Choroid plexus epithelial cell (primary cell): ENCODE results near the gene HDAC6.
"Not testable (repeated sequence)": the region's sequence is repeated elsewhere in the genome, so short reads cannot be mapped to it uniquely, and the experiment has no call there.

Experiments
- DNase-seq: peaks from one replicate; pipeline ENCODE4 v3.0.0-alpha.2; 2010; ENCODE audit warnings: low read depth
- H3K4me3 ChIP-seq: 2 replicates; pipeline ENCODE4 v1.5.1; 2011; ENCODE audit warnings: low read depth, mild to moderate bottlenecking, control low read depth, low read length, moderate library complexity
- TF ChIP-seq, protein P1 (sequence below): conservative IDR thresholded peaks from 2 replicates; pipeline ENCODE4 v1.5.1; 2011; ENCODE audit warnings: low read depth, mild to moderate bottlenecking, control low read depth, inconsistent platforms, low read length, moderate library complexity

HDAC6 gene

DNA sequence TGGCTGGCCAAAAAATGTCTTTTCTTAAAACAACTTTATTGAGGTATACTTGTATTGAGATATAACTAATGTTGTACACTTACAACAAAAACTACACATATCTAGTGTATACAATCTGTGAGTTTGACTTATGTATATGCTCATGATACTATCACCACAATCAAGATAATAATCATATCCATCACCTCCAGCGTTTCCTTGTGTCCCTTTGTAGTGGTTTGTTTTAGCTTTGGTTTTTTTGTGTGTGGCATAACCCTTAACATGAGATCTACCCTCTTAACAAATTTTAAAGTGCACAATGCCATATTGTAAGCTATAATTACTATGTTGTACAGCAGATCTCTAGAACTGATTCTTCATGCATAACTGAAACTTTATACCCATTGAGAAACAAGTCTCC, 47.0 kb downstream of the HDAC6 start:
- DNase-seq = no peak
- no peak overlapping the region for H3K4me3 ChIP-seq
- TF ChIP-seq, protein P1, sequence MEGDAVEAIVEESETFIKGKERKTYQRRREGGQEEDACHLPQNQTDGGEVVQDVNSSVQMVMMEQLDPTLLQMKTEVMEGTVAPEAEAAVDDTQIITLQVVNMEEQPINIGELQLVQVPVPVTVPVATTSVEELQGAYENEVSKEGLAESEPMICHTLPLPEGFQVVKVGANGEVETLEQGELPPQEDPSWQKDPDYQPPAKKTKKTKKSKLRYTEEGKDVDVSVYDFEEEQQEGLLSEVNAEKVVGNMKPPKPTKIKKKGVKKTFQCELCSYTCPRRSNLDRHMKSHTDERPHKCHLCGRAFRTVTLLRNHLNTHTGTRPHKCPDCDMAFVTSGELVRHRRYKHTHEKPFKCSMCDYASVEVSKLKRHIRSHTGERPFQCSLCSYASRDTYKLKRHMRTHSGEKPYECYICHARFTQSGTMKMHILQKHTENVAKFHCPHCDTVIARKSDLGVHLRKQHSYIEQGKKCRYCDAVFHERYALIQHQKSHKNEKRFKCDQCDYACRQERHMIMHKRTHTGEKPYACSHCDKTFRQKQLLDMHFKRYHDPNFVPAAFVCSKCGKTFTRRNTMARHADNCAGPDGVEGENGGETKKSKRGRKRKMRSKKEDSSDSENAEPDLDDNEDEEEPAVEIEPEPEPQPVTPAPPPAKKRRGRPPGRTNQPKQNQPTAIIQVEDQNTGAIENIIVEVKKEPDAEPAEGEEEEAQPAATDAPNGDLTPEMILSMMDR = no peak

DNA sequence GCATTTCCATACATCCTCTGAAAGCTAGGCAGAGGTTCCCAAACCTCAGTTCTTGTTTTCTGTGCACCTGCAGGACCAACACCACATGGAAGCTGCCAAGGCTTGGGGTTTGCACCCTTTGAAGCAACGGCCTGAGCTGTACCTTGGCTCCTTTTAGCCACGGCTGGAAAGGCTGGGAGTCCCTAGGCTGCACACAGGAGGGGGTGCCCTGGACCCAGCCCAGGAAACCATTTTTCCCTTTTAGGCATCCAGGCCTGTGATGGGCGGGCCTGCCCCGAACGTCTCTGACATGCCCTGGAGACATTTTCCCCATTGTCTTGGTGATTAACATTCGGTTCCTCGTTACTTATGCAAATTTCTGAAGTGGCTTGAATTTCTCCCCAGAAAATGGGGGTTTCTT, 51.0 kb downstream of the HDAC6 start:
- no peak overlapping the region for H3K4me3 ChIP-seq
- TF ChIP-seq, protein P1 = no peak
- no peak for DNase-seq

DNA sequence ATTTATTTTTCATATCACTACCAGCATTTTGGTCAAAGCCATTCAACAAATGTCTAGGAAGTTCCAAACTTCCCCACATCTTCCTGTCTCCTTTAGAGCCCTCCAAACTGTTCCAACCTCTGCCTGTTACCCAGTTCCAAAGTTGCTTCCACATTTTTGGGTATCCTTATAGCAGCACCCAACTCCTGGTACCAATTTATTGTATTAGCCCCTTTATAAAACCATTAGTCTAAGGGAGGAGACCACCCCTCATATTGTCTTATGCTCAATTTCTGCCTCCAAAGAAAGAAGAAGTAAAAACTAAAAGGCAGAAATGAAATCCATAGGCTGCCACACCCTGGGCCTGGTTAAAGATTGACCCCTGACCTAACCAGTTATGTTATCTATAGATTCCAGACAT, 51.6 kb downstream of the HDAC6 start:
- not testable (repeated sequence) for DNase-seq, H3K4me3 ChIP-seq

DNA sequence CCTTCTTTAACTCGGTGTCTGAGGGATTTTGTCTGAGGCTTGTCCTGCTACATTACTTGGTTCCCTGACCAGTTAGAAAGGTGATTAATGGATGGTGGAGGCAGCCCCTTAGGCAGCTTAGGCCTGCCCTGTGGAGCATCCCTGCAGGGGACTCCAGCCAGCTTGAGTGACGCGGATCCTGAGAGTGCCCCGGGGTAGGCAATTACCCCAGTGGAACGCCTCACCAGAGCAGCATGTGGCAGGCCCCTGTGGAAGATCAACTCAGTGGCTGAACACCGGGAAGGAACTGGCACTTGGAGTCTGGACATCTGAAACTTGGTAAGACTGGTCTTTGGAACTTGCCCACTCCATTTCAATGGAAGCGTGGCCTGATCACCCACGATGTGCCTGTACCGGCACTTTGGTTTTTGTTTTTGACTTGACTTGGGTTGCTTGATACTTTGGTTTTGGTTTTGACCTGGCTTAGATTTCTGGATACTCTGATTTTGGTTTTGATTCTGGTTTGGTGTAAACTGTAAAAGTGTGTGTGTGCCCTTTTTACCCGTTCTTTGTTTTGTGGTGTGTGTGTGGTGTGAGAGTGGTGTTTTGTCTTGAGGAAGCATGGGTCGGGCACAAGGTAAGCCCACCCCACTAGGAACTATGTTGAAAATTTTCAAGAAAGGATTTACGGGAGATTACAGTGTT, 52.4 kb downstream of the HDAC6 start:
- H3K4me3 ChIP-seq, DNase-seq: not testable (repeated sequence)

DNA sequence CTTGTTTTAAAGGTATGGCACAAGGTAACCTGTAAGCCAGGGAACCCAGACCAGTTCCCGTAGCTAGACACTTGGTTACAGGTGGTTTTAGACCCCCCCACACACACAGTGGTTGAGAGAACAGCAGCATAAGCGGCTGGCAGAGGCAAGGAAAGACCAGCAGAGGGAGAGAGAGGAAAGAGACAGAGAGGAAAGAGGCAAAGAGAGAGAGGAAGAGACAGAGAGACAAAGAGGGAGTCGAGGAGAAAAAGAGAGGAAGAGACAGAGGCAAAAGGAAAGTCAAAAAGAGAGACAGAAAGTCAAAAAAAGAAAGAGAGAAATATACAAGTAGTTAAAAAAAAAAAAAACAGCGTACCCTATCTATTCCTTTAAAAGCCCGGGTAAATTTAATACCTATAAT, 53.0 kb downstream of the HDAC6 start:
- peak; percentile 44 for DNase-seq
- TF ChIP-seq, protein P1 = peak; percentile 67
- H3K4me3 ChIP-seq = no peak overlapping the region

DNA sequence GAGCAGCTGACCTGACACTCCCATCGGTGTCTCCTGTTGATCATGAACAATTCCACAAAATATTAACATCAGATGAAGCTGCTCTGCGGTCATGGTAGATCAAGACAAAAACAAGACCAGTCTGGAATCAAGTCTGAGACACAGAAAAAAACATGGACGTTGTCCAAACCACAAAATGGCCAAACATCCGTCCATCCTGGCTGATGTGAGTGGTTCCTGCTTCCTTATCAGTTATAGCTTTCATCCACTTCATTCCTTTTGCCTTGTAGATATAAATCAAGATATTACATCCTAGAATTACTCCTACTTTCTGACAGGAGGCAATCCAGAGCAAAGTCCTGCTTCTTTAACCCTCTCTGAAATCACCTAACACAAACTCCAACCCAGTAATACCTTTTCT, 62.3 kb downstream of the HDAC6 start:
- TF ChIP-seq, protein P1 = no peak
- no peak overlapping the region for H3K4me3 ChIP-seq
- peak; percentile 83 for DNase-seq

DNA sequence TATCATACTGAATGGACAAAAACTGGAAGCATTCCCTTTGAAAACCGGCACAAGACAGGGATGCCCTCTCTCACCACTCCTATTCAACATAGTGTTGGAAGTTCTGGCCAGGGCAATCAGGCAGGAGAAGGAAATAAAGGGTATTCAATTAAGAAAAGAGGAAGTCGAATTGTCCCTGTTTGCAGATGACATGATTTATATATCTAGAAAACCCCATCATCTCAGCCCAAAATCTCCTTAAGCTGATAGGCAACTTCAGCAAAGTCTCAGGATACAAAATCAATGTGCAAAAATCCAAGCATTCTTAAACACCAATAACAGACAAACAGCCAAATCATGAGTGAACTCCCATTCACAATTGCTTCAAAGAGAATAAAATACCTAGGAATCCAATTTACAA, 70.2 kb downstream of the HDAC6 start:
- H3K4me3 ChIP-seq, DNase-seq: not testable (repeated sequence)
